ENCODE results near the gene CENPP. TPM values are rescaled to one million over a fixed set of nuclear protein-coding genes. Genes with fewer than 3 reads are reported as not detected.
A peak's percentile ranks its signal among the peaks of the same experiment; 100 is the strongest.

The CENPP gene
- total RNA-seq, 2 experiments from 2014 or later: 23.3 to 31.6 TPM

- POLR2A ChIA-PET: no interaction called here
- no peak for DNase-seq
- CTCF ChIA-PET: interaction anchor here (1.1 kb wide), 1 partner anchor 10 kb away, joined by 4 read pairs; no protein-coding TSS in a partner anchor
Observed at GRCh38 chr9:92663951-92664350, 338.2 kb downstream of the CENPP start.

GRCh38 chr9:92664394-92665152, 338.8 kb downstream of the CENPP start:
- Mint-ChIP-seq H3K27me3 (no peaks in the 10 kb centered on the region), H3K4me3 (no peak overlapping the region), H3K4me1 (peaks cover 44% of the 10 kb centered on the region), H3K27ac (peak overlapping the region; percentile 77), H3K9me3 (no peaks in the 10 kb centered on the region), H3K36me3 (ENCODE audit: low read depth) (peaks cover 6% of the 10 kb centered on the region)
- peak; percentile 52 for DNase-seq
- ChIA-PET CTCF (interaction anchor here (1.1 kb wide), 1 partner anchor 10 kb away, joined by 4 read pairs; no protein-coding TSS in a partner anchor), POLR2A (no interaction called here)

More at GRCh38 chr9:92663951-92664350, 338.2 kb downstream of the CENPP start:
- Mint-ChIP-seq H3K4me1 (peaks cover 41% of the 10 kb centered on the region), H3K27ac (peak overlapping the region; percentile 77), H3K9me3 (no peaks in the 10 kb centered on the region), H3K27me3 (no peaks in the 10 kb centered on the region), H3K36me3 (ENCODE audit: low read depth) (peaks cover 6% of the 10 kb centered on the region), H3K4me3 (no peak overlapping the region)

GRCh38 chr9:92665836-92666235, 340.1 kb downstream of the CENPP start:
- H3K4me3 Mint-ChIP-seq: no peak overlapping the region
- ChIA-PET CTCF (interaction anchor here (1.1 kb wide), 1 partner anchor 21 kb away, joined by 4 read pairs; no protein-coding TSS in a partner anchor), POLR2A (no interaction called here)
- no peaks in the 10 kb centered on the region for H3K27me3 Mint-ChIP-seq
- peak overlapping the region; percentile 60 for H3K27ac Mint-ChIP-seq
- H3K9me3 Mint-ChIP-seq: no peaks in the 10 kb centered on the region
- peaks cover 6% of the 10 kb centered on the region for H3K36me3 Mint-ChIP-seq (ENCODE audit: low read depth)
- peaks cover 44% of the 10 kb centered on the region for H3K4me1 Mint-ChIP-seq
- DNase-seq: no peak

GRCh38 chr9:92666236-92666635, 340.5 kb downstream of the CENPP start:
- Mint-ChIP-seq H3K27me3 (no peaks in the 10 kb centered on the region), H3K4me3 (no peak overlapping the region), H3K36me3 (ENCODE audit: low read depth) (peaks cover 6% of the 10 kb centered on the region), H3K27ac (no peak overlapping the region), H3K9me3 (no peaks in the 10 kb centered on the region), H3K4me1 (peaks cover 45% of the 10 kb centered on the region)
- DNase-seq: no peak
- ChIA-PET POLR2A (no interaction called here), CTCF (interaction anchor here (1.1 kb wide), 1 partner anchor 20 kb away, joined by 4 read pairs; no protein-coding TSS in a partner anchor)

- no peak for DNase-seq
- no peaks in the 10 kb centered on the region for H3K9me3 Mint-ChIP-seq
- H3K36me3 Mint-ChIP-seq (ENCODE audit: low read depth): peaks cover 6% of the 10 kb centered on the region
- H3K4me3 Mint-ChIP-seq: no peak overlapping the region
- CTCF ChIA-PET: interaction anchor here (1.0 kb wide), 1 partner anchor 16 kb away, joined by 3 read pairs; no protein-coding TSS in a partner anchor
- H3K27ac Mint-ChIP-seq: peak overlapping the region; percentile 83
- POLR2A ChIA-PET: no interaction called here
- peaks cover 51% of the 10 kb centered on the region for H3K4me1 Mint-ChIP-seq
- H3K27me3 Mint-ChIP-seq: no peaks in the 10 kb centered on the region
Observed at GRCh38 chr9:92666912-92667532, 341.3 kb downstream of the CENPP start.

- H3K36me3 Mint-ChIP-seq (ENCODE audit: low read depth): peaks cover 12% of the 10 kb centered on the region
- no peaks in the 10 kb centered on the region for H3K27me3 Mint-ChIP-seq
- ChIA-PET CTCF (interaction anchor here (0.7 kb wide), 1 partner anchor 788 kb away, joined by 3 read pairs; no protein-coding TSS in a partner anchor), POLR2A (no interaction called here)
- H3K27ac Mint-ChIP-seq: peak overlapping the region; percentile 87
- peaks cover 45% of the 10 kb centered on the region for H3K4me1 Mint-ChIP-seq
- no peaks in the 10 kb centered on the region for H3K9me3 Mint-ChIP-seq
- H3K4me3 Mint-ChIP-seq: peak overlapping the region; percentile 97
- DNase-seq: peak; percentile 47
Observed at GRCh38 chr9:92668746-92669526, 343.2 kb downstream of the CENPP start.

GRCh38 chr9:92669527-92669889, 343.8 kb downstream of the CENPP start:
- H3K27me3 Mint-ChIP-seq: no peaks in the 10 kb centered on the region
- CTCF ChIA-PET: interaction anchor here (0.9 to 1.2 kb wide), 2 partner anchors 14 to 95 kb away, joined by 3 to 4 read pairs; no protein-coding TSS in a partner anchor
- peaks cover 41% of the 10 kb centered on the region for H3K4me1 Mint-ChIP-seq
- POLR2A ChIA-PET: no interaction called here
- peak overlapping the region; percentile 97 for H3K4me3 Mint-ChIP-seq
- H3K9me3 Mint-ChIP-seq: no peaks in the 10 kb centered on the region
- H3K36me3 Mint-ChIP-seq (ENCODE audit: low read depth): peaks cover 16% of the 10 kb centered on the region
- H3K27ac Mint-ChIP-seq: peak overlapping the region; percentile 87
- peak; percentile 33 for DNase-seq

Small RNA genes within 50 kb of the gene (microRNA-seq; reads per million reads assigned to microRNA genes)
- 9.9 reads per million, percentile 40 among the genes with 10 or more reads in this experiment for gene MIR3651 (ENCODE audit: borderline microRNAs expressed, borderline replicate concordance)
- gene MIR4670 (ENCODE audit: borderline microRNAs expressed, borderline replicate concordance): not detected

Other genes starting within 250 kb of the CENPP start
- gene SPTLC1, start 210.5 kb upstream of the CENPP start, total RNA-seq: 10 to 100 TPM; 51.2 to 59.2 TPM
- gene IARS1, start 32.3 kb upstream of the CENPP start, total RNA-seq: 100 to 1,000 TPM; 123 to 128 TPM
- 10 to 100 TPM; 58.0 to 73.0 TPM for gene NOL8, start 603 bp upstream of the CENPP start, total RNA-seq
- gene OGN, start 78.6 kb downstream of the CENPP start, total RNA-seq: under 1 TPM in 1 of 2 experiments, not detected in 1; 0.17 TPM
- not detected for gene OMD, start 98.5 kb downstream of the CENPP start, total RNA-seq
- not detected for gene ASPN, start 156.6 kb downstream of the CENPP start, total RNA-seq
- gene ECM2, start 210.0 kb downstream of the CENPP start, total RNA-seq: not detected

Data from activated CD4-positive, alpha-beta T cell treated with anti-CD3 and anti-CD28 coated beads, Interleukin-2, amount 10 ng/mL, durations not matched to agents 7 days and 5 days (primary cell).